MM.1S (cell line): ENCODE results near the gene TSHZ1.

Experiments
- DNase-seq: peaks from one replicate; pipeline ENCODE4 v3.0.0-alpha.2; 2015
- H2AFZ ChIP-seq: fragments of 300-600 bp; sonication (generic); 2 replicates; pipeline ENCODE4 v1.6.0; 2016; ENCODE audit warnings: antibody characterized with exemption, low read length
- H3F3A ChIP-seq: fragments of 300-600 bp; sonication (generic); 2 replicates; pipeline ENCODE4 v1.6.1; 2016; ENCODE audit warnings: mild to moderate bottlenecking, antibody characterized with exemption, low read length, moderate library complexity, mixed read lengths; ENCODE audit not compliant: insufficient read depth
- H3K27ac ChIP-seq: fragments of 300-600 bp; sonication (generic); 2 replicates; pipeline ENCODE4 v1.5.1; 2016; ENCODE audit warnings: mild to moderate bottlenecking, low read length
- H3K27me3 ChIP-seq: fragments of 300-600 bp; sonication (generic); replicated peaks from 2 replicates; pipeline ENCODE4 v1.6.0; 2016; ENCODE audit warnings: low read length; ENCODE audit not compliant: insufficient read depth
- H3K36me3 ChIP-seq: fragments of 300-600 bp; sonication (generic); replicated peaks from 2 replicates; pipeline ENCODE4 v1.6.1; 2016; ENCODE audit warnings: mild to moderate bottlenecking, low read length, mixed read lengths; ENCODE audit not compliant: insufficient read depth
- H3K4me1 ChIP-seq: fragments of 300-600 bp; sonication (generic); 2 replicates; pipeline ENCODE4 v1.6.1; 2016; ENCODE audit warnings: low read length, mixed read lengths
- H3K4me2 ChIP-seq: fragments of 300-600 bp; sonication (generic); 2 replicates; pipeline ENCODE4 v1.6.0; 2016; ENCODE audit warnings: low read depth, low read length
- H3K4me3 ChIP-seq: fragments of 300-600 bp; sonication (generic); 2 replicates; pipeline ENCODE4 v1.5.1; 2016; ENCODE audit warnings: low read length, mixed read lengths
- H3K79me2 ChIP-seq: fragments of 300-600 bp; sonication (generic); 2 replicates; pipeline ENCODE4 v1.6.1; 2016; ENCODE audit warnings: mixed run types, low read length, mixed read lengths
- H3K9ac ChIP-seq: fragments of 300-600 bp; sonication (generic); 2 replicates; pipeline ENCODE4 v1.6.1; 2016; ENCODE audit warnings: low read length, mixed read lengths
- H3K9me2 ChIP-seq: fragments of 300-600 bp; sonication (generic); replicated peaks from 2 replicates; pipeline ENCODE4 v1.6.1; 2016; ENCODE audit warnings: mild to moderate bottlenecking, low read length, mixed read lengths; ENCODE audit not compliant: insufficient read depth
- H3K9me3 ChIP-seq: fragments of 300-600 bp; sonication (generic); replicated peaks from 2 replicates; pipeline ENCODE4 v1.6.1; 2016; ENCODE audit warnings: mild to moderate bottlenecking, low read length, mixed read lengths; ENCODE audit not compliant: insufficient read depth
- H4K20me1 ChIP-seq: fragments of 300-600 bp; sonication (generic); 2 replicates; pipeline ENCODE4 v1.6.1; 2016; ENCODE audit warnings: mild to moderate bottlenecking, low read length, moderate library complexity, mixed read lengths; ENCODE audit not compliant: insufficient read depth
- EZH2 ChIP-seq: fragments of 300-600 bp; sonication (generic); optimal IDR thresholded peaks from 2 replicates; pipeline ENCODE3; 2017; ENCODE audit warnings: low read depth, mild to moderate bottlenecking, antibody characterized with exemption, low read length, mixed read lengths
- EZH2phosphoT487 ChIP-seq: fragments of 300-600 bp; sonication (generic); IDR thresholded peaks from 2 replicates; pipeline ENCODE4 v1.6.1; 2018; ENCODE audit warnings: antibody characterized with exemption, low read length
- TF ChIP-seq, protein P1 (sequence below): fragments of 300-600 bp; sonication (generic); IDR thresholded peaks from 2 replicates; pipeline ENCODE4 v1.5.1; 2016; ENCODE audit warnings: antibody characterized with exemption, low read length, mixed read lengths

The TSHZ1 gene

DNA sequence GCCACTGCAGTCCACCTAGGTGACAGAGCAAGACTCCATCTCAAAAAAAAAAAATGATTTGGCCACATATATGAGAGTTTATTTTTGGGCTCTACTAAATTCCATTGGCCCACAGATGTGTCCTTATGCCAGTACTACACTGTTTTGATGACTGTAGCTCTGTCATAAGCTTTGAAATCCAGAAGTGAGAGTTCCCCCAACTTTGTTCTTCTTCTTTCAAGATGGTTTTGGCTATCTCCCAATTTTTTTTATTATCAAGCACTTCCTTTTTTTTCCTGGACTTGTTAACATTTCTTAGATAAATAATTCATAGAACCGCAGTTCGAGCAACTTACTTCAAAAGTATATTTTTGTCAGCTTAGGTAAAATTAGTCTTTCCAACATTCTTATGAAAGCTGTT is 96.9 kb downstream of the TSHZ1 start:
- no peaks in the 10 kb centered on the region for H3K4me1 ChIP-seq
- no peak overlapping the region for H3K4me2 ChIP-seq
- DNase-seq, result no peak
- H2AFZ ChIP-seq, result no peak overlapping the region
- H3K79me2 ChIP-seq, result no peaks in the 10 kb centered on the region
- no peaks in the 10 kb centered on the region for H3K9me2 ChIP-seq
- no peaks in the 10 kb centered on the region for H3K9me3 ChIP-seq
- no peak overlapping the region for H3K9ac ChIP-seq
- H3K27ac ChIP-seq, result no peak overlapping the region
- no peak overlapping the region for H3K4me3 ChIP-seq
- no peak for TF ChIP-seq EZH2phosphoT487
- H4K20me1 ChIP-seq, result no peaks in the 10 kb centered on the region
- no peaks in the 10 kb centered on the region for H3F3A ChIP-seq
- no peaks in the 10 kb centered on the region for H3K36me3 ChIP-seq
- no peaks in the 10 kb centered on the region for H3K27me3 ChIP-seq

DNA sequence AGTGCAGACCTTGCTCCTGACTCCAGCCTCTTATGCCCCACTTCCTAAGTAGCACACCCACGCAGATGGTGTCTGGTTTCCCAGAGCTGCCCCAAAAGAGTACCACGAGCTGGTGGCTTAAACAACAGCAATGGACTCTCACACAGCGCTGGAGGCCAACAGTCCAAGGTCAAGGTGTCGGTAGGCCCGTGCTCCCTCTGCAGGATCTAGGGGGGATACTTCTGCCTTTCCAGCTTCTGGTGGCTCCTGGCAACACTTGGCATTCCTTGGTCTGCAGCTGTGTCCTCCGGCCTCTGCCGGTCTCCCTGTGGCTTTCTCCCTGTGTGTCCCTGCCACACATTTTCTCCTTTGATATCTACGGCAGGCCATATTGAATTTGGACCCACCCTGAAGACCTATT is 99.0 kb downstream of the TSHZ1 start:
- Histone ChIP-seq H3K27ac (no peak overlapping the region), H2AFZ (no peak overlapping the region), H3F3A (no peaks in the 10 kb centered on the region), H3K36me3 (no peaks in the 10 kb centered on the region), H3K27me3 (no peaks in the 10 kb centered on the region), H3K4me1 (no peaks in the 10 kb centered on the region), H3K4me3 (no peak overlapping the region), H3K9ac (no peak overlapping the region), H3K79me2 (no peaks in the 10 kb centered on the region), H3K4me2 (no peak overlapping the region), H3K9me3 (no peaks in the 10 kb centered on the region), H4K20me1 (no peaks in the 10 kb centered on the region), H3K9me2 (no peaks in the 10 kb centered on the region)
- TF ChIP-seq, protein P1, sequence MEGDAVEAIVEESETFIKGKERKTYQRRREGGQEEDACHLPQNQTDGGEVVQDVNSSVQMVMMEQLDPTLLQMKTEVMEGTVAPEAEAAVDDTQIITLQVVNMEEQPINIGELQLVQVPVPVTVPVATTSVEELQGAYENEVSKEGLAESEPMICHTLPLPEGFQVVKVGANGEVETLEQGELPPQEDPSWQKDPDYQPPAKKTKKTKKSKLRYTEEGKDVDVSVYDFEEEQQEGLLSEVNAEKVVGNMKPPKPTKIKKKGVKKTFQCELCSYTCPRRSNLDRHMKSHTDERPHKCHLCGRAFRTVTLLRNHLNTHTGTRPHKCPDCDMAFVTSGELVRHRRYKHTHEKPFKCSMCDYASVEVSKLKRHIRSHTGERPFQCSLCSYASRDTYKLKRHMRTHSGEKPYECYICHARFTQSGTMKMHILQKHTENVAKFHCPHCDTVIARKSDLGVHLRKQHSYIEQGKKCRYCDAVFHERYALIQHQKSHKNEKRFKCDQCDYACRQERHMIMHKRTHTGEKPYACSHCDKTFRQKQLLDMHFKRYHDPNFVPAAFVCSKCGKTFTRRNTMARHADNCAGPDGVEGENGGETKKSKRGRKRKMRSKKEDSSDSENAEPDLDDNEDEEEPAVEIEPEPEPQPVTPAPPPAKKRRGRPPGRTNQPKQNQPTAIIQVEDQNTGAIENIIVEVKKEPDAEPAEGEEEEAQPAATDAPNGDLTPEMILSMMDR, result no peak
- TF ChIP-seq EZH2phosphoT487 (no peak), EZH2 (no peak)
- DNase-seq, result no peak

DNA sequence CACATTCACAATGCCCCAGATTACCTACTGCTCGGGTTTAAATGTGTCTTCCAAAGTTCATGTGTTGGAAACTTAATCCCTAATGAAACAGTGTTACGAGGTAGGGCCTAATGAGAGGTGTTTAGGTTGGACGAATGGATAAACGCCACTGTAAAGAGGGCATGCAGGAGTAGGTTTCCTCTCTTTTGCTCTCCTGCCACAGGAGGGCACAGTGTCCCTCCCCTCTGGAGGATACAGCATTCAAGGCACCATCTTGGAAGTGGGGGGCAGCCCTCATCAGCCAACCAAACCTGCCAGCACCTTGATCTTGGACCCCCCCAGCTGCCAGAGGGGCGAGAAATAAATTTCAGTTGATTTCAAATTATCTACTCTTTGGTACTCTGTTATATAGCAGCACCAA is 103.5 kb downstream of the TSHZ1 start:
- Histone ChIP-seq H3K4me3 (no peak overlapping the region), H2AFZ (no peak overlapping the region), H3K9ac (no peak overlapping the region), H3K9me3 (no peaks in the 10 kb centered on the region), H3K4me1 (no peaks in the 10 kb centered on the region), H3K4me2 (no peak overlapping the region), H3F3A (no peaks in the 10 kb centered on the region), H4K20me1 (no peaks in the 10 kb centered on the region), H3K79me2 (no peaks in the 10 kb centered on the region), H3K9me2 (no peaks in the 10 kb centered on the region), H3K36me3 (no peaks in the 10 kb centered on the region), H3K27ac (no peak overlapping the region), H3K27me3 (no peaks in the 10 kb centered on the region)
- TF ChIP-seq EZH2phosphoT487 (no peak), EZH2 (no peak)
- TF ChIP-seq, protein P1, result no peak
- DNase-seq, result no peak

DNA sequence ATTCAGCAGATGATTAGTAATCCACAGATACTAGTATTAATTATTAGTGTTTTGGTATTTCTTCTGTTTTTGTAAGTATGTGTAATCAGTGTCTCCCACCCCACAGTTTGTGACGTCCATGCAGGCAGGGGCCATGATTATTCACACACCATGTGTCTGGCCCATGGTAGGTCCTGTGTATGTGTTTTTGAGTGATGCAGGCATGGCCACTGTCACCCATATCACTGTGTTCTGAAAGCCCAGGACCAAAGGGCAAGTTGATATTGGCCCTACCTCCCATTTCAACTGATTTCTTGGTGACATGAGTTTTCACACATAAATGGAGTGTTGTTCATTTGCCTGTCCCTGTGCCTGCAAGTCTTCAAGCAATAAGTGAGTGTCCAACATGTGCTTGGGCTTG is 104.0 kb downstream of the TSHZ1 start:
- H2AFZ ChIP-seq, result no peak overlapping the region
- H3K4me3 ChIP-seq, result no peak overlapping the region
- no peaks in the 10 kb centered on the region for H3K36me3 ChIP-seq
- no peak for DNase-seq
- H3K79me2 ChIP-seq, result no peaks in the 10 kb centered on the region
- H3K4me2 ChIP-seq, result no peak overlapping the region
- H3F3A ChIP-seq, result no peaks in the 10 kb centered on the region
- no peak overlapping the region for H3K9ac ChIP-seq
- TF ChIP-seq EZH2phosphoT487 (no peak), EZH2 (no peak)
- H4K20me1 ChIP-seq, result no peaks in the 10 kb centered on the region
- H3K9me3 ChIP-seq, result no peaks in the 10 kb centered on the region
- H3K4me1 ChIP-seq, result no peaks in the 10 kb centered on the region
- no peaks in the 10 kb centered on the region for H3K27me3 ChIP-seq
- no peak overlapping the region for H3K27ac ChIP-seq
- no peaks in the 10 kb centered on the region for H3K9me2 ChIP-seq
